CD4-positive, alpha-beta T cell treated with Interleukin-2 at 100 ng/mL for 4 hours (primary cell): Measurements from ENCODE around the gene TMEM170A.

Experiments
- DNase-seq: peaks from one replicate; pipeline ENCODE4 v3.0.0-alpha.2; 2020; ENCODE audit warnings: low spot score

Gene TMEM170A

GRCh38 chr16:75401691-75402090 lies 62.8 kb downstream of the TMEM170A start:
- DNase-seq = no peak

- DNase-seq = no peak
Measured at GRCh38 chr16:75398333-75398732, 66.2 kb downstream of the TMEM170A start.

- no peak for DNase-seq
Measured at GRCh38 chr16:75394941-75395340, 69.5 kb downstream of the TMEM170A start.
